NCI-H526 treated with DMSO at 0.1 percent for 48 hours (cell line): ENCODE data around the gene NTM.
"Not testable (repeated sequence)": the region's sequence is repeated elsewhere in the genome, so short reads cannot be mapped to it uniquely, and the experiment has no call there.

Source experiments
- DNase-seq: peaks from one replicate; lab custom pipeline; 2025; lab: John Stamatoyannopoulos, UW

Gene NTM

GRCh38 chr11:132047167-132047566 is 676.8 kb downstream of the NTM start:
- no peak for DNase-seq

- DNase-seq = no peak
Observed at GRCh38 chr11:132048040-132048439, 677.6 kb downstream of the NTM start.

GRCh38 chr11:132049205-132049604 is 678.8 kb downstream of the NTM start:
- no peak for DNase-seq

- DNase-seq = no peak
Observed at GRCh38 chr11:132050049-132050448, 679.6 kb downstream of the NTM start.

GRCh38 chr11:132050577-132051165 is 680.3 kb downstream of the NTM start:
- no peak for DNase-seq

GRCh38 chr11:132051704-132052103 is 681.3 kb downstream of the NTM start:
- no peak for DNase-seq

- DNase-seq = no peak
Observed at GRCh38 chr11:132052342-132052741, 681.9 kb downstream of the NTM start.

GRCh38 chr11:132052904-132053303 is 682.5 kb downstream of the NTM start:
- no peak for DNase-seq

- DNase-seq = no peak
Observed at GRCh38 chr11:132054822-132055221, 684.4 kb downstream of the NTM start.

- no peak for DNase-seq
Observed at GRCh38 chr11:132055296-132055695, 684.9 kb downstream of the NTM start.

GRCh38 chr11:132056689-132057088 is 686.3 kb downstream of the NTM start:
- DNase-seq = no peak

GRCh38 chr11:132057266-132057665 is 686.9 kb downstream of the NTM start:
- no peak for DNase-seq

- no peak for DNase-seq
Observed at GRCh38 chr11:132058211-132058772, 687.9 kb downstream of the NTM start.

GRCh38 chr11:132060567-132060966 is 690.2 kb downstream of the NTM start:
- no peak for DNase-seq

GRCh38 chr11:132062031-132062430 is 691.6 kb downstream of the NTM start:
- DNase-seq = no peak

GRCh38 chr11:132062541-132062940 is 692.1 kb downstream of the NTM start:
- no peak for DNase-seq

- no peak for DNase-seq
Observed at GRCh38 chr11:132064987-132065620, 694.7 kb downstream of the NTM start.

- DNase-seq = no peak
Observed at GRCh38 chr11:132068556-132068955, 698.1 kb downstream of the NTM start.

- not testable (repeated sequence) for DNase-seq
Observed at GRCh38 chr11:132069593-132069992, 699.2 kb downstream of the NTM start.

- not testable (repeated sequence) for DNase-seq
Observed at GRCh38 chr11:132070907-132071306, 700.5 kb downstream of the NTM start.

GRCh38 chr11:132072044-132072857 is 701.8 kb downstream of the NTM start:
- no peak for DNase-seq

- no peak for DNase-seq
Observed at GRCh38 chr11:132072858-132073211, 702.4 kb downstream of the NTM start.

- DNase-seq = no peak
Observed at GRCh38 chr11:132073787-132074186, 703.4 kb downstream of the NTM start.
